HUES6 (cell line): ENCODE data around the gene SIAE.

Experiments
- H3K27ac ChIP-seq: 2 replicates; pipeline ENCODE4 v1.7.0; 2013; ENCODE audit warnings: low read depth, mild to moderate bottlenecking, low read length, inconsistent platforms
- H3K27me3 ChIP-seq: 2 replicates; pipeline ENCODE4 v1.6.1; 2013; ENCODE audit warnings: low read length; ENCODE audit not compliant: control insufficient read depth, insufficient read depth
- H3K36me3 ChIP-seq: 2 replicates; pipeline ENCODE4 v1.6.1; 2013; ENCODE audit warnings: low read length; ENCODE audit not compliant: control insufficient read depth, insufficient read depth
- H3K4me1 ChIP-seq: 2 replicates; pipeline ENCODE4 v1.6.1; 2013; ENCODE audit warnings: low read length; ENCODE audit not compliant: control insufficient read depth, insufficient read depth
- H3K4me3 ChIP-seq: 2 replicates; pipeline ENCODE4 v1.5.1; 2013; ENCODE audit warnings: low read depth, low read length
- H3K9ac ChIP-seq: one replicate; pipeline ENCODE4 v1.6.1; 2013; ENCODE audit warnings: mild to moderate bottlenecking, low read length
- H3K9me3 ChIP-seq: 2 replicates; pipeline ENCODE4 v1.6.1; 2013; ENCODE audit warnings: low read depth, low read length; ENCODE audit not compliant: control insufficient read depth, insufficient read depth

The SIAE gene

GRCh38 chr11:124643605-124644425, 29.7 kb downstream of the SIAE start:
- no peaks in the 10 kb centered on the region for H3K27me3 ChIP-seq
- H3K36me3 ChIP-seq: 0 out of 2 replicates have a peak, but pooled peaks cover 4% of the 10 kb centered on the region
- peaks cover 9% of the 10 kb centered on the region; the same call in 1 of the 2 replicates for H3K9me3 ChIP-seq
- peaks cover 8% of the 10 kb centered on the region; the same call in 1 of the 2 replicates for H3K4me1 ChIP-seq
- H3K4me3 ChIP-seq: no peak overlapping the region
- no peak overlapping the region for H3K27ac ChIP-seq
- no peak overlapping the region for H3K9ac ChIP-seq

DNA sequence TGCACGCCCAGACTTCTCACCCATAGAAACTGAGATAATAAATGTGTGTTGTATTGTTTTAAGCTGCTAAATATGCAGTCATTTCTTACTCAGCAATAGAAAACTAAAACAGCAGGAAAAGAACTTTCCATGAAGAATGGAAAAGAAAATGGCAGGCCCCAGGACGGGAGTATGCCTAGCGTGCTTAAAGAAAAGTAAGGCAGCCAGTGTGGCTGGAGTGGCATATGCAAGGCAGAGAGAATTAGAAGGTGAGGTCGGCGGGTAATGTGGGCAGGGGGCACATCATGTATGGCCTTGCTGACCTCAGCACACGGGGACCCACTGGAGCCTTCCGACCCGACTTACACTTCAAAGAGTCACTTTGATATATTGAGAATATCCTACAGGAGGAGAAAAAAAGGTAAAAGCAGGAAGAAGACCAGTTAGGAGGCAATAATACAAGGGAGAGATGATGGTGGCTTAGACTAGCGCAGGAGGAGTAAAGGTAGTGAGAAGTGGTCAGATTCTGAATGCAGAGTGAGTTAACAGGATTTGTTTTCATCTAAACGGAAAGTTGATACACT, 30.4 kb downstream of the SIAE start:
- Histone ChIP-seq H3K4me3 (no peak overlapping the region), H3K27me3 (no peaks in the 10 kb centered on the region), H3K4me1 (peaks cover 8% of the 10 kb centered on the region), H3K9ac (no peak overlapping the region), H3K27ac (no peak overlapping the region), H3K36me3 (0 out of 2 replicates have a peak, but pooled peaks cover 4% of the 10 kb centered on the region), H3K9me3 (peaks cover 9% of the 10 kb centered on the region; the same call in 1 of the 2 replicates)

- Histone ChIP-seq H3K4me3 (no peak overlapping the region), H3K27me3 (no peaks in the 10 kb centered on the region), H3K27ac (no peak overlapping the region), H3K36me3 (peaks cover 8% of the 10 kb centered on the region; the same call in 1 of the 2 replicates), H3K9ac (no peak overlapping the region), H3K4me1 (peaks cover 8% of the 10 kb centered on the region), H3K9me3 (peaks cover 9% of the 10 kb centered on the region; the same call in 1 of the 2 replicates)
These were observed 30.9 kb downstream of the SIAE start for GRCh38 chr11:124642628-124643027.

- Histone ChIP-seq H3K4me3 (no peak overlapping the region), H3K9ac (no peak overlapping the region), H3K9me3 (peaks cover 9% of the 10 kb centered on the region; the same call in 1 of the 2 replicates), H3K27me3 (no peaks in the 10 kb centered on the region), H3K4me1 (peaks cover 8% of the 10 kb centered on the region), H3K27ac (no peak overlapping the region), H3K36me3 (peaks cover 26% of the 10 kb centered on the region; the same call in 1 of the 2 replicates)
These were observed 32.9 kb downstream of the SIAE start for GRCh38 chr11:124640666-124641065.

- Histone ChIP-seq H3K9ac (no peak overlapping the region), H3K4me3 (no peak overlapping the region), H3K9me3 (peaks cover 9% of the 10 kb centered on the region; the same call in 1 of the 2 replicates), H3K27me3 (no peaks in the 10 kb centered on the region), H3K36me3 (peaks cover 35% of the 10 kb centered on the region), H3K4me1 (peaks cover 3% of the 10 kb centered on the region; the same call in 1 of the 2 replicates), H3K27ac (no peak overlapping the region)
These were observed 34.4 kb downstream of the SIAE start for GRCh38 chr11:124639186-124639585.

DNA sequence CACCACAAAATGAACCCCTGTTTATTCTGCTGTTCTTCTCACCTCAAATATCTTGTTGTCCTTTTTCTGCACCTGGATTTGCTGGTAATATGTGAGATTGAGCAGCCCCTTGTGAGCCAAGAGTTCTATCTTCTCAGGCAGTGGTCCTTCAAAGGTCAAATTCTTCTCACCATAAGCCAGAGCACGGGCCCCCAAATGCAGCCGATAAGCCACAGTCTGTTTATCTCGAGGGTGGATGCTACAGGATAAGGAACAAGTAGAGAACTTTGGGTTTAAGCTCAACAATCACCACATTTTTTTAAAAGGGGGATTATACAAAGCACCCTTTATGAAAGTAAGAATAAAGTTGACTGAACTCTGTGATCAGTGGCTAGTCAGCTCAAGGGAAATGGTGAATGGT, 35.0 kb downstream of the SIAE start:
- H3K27me3 ChIP-seq: no peaks in the 10 kb centered on the region
- no peak overlapping the region for H3K27ac ChIP-seq
- peaks cover 39% of the 10 kb centered on the region for H3K36me3 ChIP-seq
- peaks cover 9% of the 10 kb centered on the region; the same call in 1 of the 2 replicates for H3K9me3 ChIP-seq
- no peak overlapping the region for H3K9ac ChIP-seq
- no peaks in the 10 kb centered on the region; the same call in 1 of the 2 replicates for H3K4me1 ChIP-seq
- H3K4me3 ChIP-seq: no peak overlapping the region

GRCh38 chr11:124635932-124636331, 37.6 kb downstream of the SIAE start:
- Histone ChIP-seq H3K9ac (no peak overlapping the region), H3K4me1 (no peaks in the 10 kb centered on the region; the same call in 1 of the 2 replicates), H3K27me3 (no peaks in the 10 kb centered on the region), H3K4me3 (no peak overlapping the region), H3K27ac (no peak overlapping the region), H3K9me3 (peaks cover 6% of the 10 kb centered on the region; the same call in 1 of the 2 replicates), H3K36me3 (peaks cover 64% of the 10 kb centered on the region)

DNA sequence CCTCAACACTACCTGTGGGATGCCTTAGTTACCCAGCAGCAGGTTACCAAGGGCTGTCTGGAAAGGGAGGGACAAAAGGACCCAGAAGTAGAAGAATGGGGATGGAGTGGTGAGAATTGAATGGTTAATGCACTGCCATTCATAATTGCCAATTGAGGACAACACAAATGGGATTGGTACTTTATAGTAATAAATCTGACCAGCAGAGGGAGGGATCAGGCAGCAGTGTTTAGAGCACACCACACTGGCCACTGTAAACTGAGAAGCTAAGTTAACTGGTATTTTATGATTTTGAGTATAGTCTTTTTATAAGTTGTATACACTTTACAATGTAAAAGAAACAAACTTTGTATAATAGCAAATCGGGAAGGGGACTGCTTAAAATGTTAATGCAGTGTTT, 40.2 kb downstream of the SIAE start:
- H3K9me3 ChIP-seq: no peaks in the 10 kb centered on the region
- peaks cover 85% of the 10 kb centered on the region for H3K36me3 ChIP-seq
- H3K4me3 ChIP-seq: no peak overlapping the region
- H3K9ac ChIP-seq: no peak overlapping the region
- H3K27me3 ChIP-seq: no peaks in the 10 kb centered on the region
- no peak overlapping the region for H3K27ac ChIP-seq
- H3K4me1 ChIP-seq: no peaks in the 10 kb centered on the region; the same call in 1 of the 2 replicates

DNA sequence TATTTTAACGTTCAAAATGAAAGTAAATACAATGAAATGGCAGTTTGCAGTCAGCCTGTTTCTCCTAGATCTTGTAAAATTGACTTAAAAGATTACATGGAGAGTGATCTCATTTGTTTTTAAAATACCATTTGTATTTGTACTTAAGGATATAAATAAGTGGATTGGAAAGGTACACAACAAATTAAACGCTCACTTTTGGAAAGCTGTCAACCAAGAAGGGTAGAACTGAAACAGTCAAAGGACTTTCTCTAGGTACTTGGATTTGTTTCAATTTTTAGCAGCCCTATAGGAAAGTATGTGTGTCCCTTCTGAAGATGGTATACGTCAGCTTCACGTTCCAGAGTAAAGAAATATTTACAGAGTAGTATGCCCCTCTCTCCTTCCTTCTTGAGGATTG, 43.6 kb downstream of the SIAE start:
- no peak overlapping the region for H3K9ac ChIP-seq
- no peak overlapping the region for H3K27ac ChIP-seq
- H3K27me3 ChIP-seq: no peaks in the 10 kb centered on the region
- no peaks in the 10 kb centered on the region for H3K4me1 ChIP-seq
- no peaks in the 10 kb centered on the region for H3K9me3 ChIP-seq
- H3K36me3 ChIP-seq: peaks cover 83% of the 10 kb centered on the region
- H3K4me3 ChIP-seq: no peak overlapping the region

DNA sequence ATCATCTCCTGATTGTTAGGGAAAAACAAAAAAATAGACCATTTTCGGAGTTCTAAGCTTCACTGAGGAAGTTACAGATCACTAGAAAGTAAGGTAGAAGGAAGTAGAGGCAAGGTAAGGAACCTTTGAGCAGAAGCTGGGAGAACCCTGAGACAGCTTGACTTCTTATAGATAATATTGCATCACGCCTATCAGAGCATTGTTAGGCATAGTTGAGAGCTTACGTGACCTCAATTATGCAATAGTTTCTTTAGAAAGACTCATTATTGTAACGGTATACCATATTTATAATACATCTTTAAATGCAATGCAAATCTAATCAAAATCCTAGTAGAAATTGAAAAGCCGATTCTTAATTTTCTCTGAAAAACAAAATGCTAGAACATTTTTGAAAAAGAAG, 46.0 kb downstream of the SIAE start:
- H3K9ac ChIP-seq: no peak overlapping the region
- H3K4me3 ChIP-seq: no peak overlapping the region
- H3K36me3 ChIP-seq: peaks cover 71% of the 10 kb centered on the region
- no peak overlapping the region for H3K27ac ChIP-seq
- H3K27me3 ChIP-seq: no peaks in the 10 kb centered on the region
- no peaks in the 10 kb centered on the region for H3K9me3 ChIP-seq
- H3K4me1 ChIP-seq: peaks cover 5% of the 10 kb centered on the region
